Progenitor cell of endocrine pancreas (in vitro differentiated cells): ENCODE data around the gene ERBB2. TPM values are rescaled to one million over a fixed set of nuclear protein-coding genes. Genes with fewer than 3 reads are reported as not detected.
A peak's percentile ranks its signal among the peaks of the same experiment; 100 is the strongest.

Experiments used
- DNase-seq: peaks from one replicate; pipeline ENCODE4 v3.0.0; 2021; ENCODE audit warnings: low spot score; ENCODE audit not compliant: unreplicated experiment
- H3K27ac Mint-ChIP-seq: 2 replicates; pipeline ENCODE4 v1.8.0; 2021; ENCODE audit warnings: mild to moderate bottlenecking, moderate library complexity, mixed read lengths
- H3K27me3 Mint-ChIP-seq: 2 replicates; pipeline ENCODE4 v1.8.0; 2021; ENCODE audit warnings: mixed read lengths
- H3K36me3 Mint-ChIP-seq: 2 replicates; pipeline ENCODE4 v1.8.0; 2022; ENCODE audit warnings: mixed read lengths; ENCODE audit not compliant: insufficient read depth
- H3K4me1 Mint-ChIP-seq: 2 replicates; pipeline ENCODE4 v1.8.0; 2021; ENCODE audit warnings: low read depth, mixed read lengths
- H3K4me3 Mint-ChIP-seq: 2 replicates; pipeline ENCODE4 v1.8.0; 2021; ENCODE audit warnings: low read depth, mild to moderate bottlenecking, moderate library complexity, mixed read lengths
- H3K9me3 Mint-ChIP-seq: 2 replicates; pipeline ENCODE4 v1.8.0; 2021; ENCODE audit warnings: low read depth, mixed read lengths
- CTCF ChIP-seq: fragments of 200-600 bp; sonication (generic); IDR thresholded peaks from one replicate; pipeline ENCODE4 v1.5.0; 2021; ENCODE audit warnings: antibody characterized with exemption, mild to moderate bottlenecking; ENCODE audit not compliant: unreplicated experiment
- total RNA-seq: library from RNA; stranded (reverse); gene quantifications from 2 replicates; pipeline ENCODE4 v1.2.1, GENCODE V29; 2021

Gene ERBB2
- total RNA-seq, 1 donor from 2014 or later, result 152 TPM

- DNase-seq, result no peak
- peaks cover 38% of the 10 kb centered on the region for H3K4me1 Mint-ChIP-seq
- H3K27me3 Mint-ChIP-seq, result peaks cover 11% of the 10 kb centered on the region
Observed at GRCh38 chr17:39739885-39740356, 40.1 kb downstream of the ERBB2 start.

GRCh38 chr17:39740357-39741111 lies 40.7 kb downstream of the ERBB2 start:
- Mint-ChIP-seq H3K27ac (peak overlapping the region; percentile 86), H3K4me3 (peak overlapping the region; percentile 82), H3K36me3 (peaks cover 2% of the 10 kb centered on the region), H3K27me3 (peaks cover 10% of the 10 kb centered on the region), H3K9me3 (no peaks in the 10 kb centered on the region), H3K4me1 (peaks cover 37% of the 10 kb centered on the region)
- no peak for DNase-seq
- no peak for TF ChIP-seq CTCF

More at GRCh38 chr17:39739885-39740356, 40.1 kb downstream of the ERBB2 start:
- Mint-ChIP-seq H3K9me3 (no peaks in the 10 kb centered on the region), H3K4me3 (peak overlapping the region; percentile 82), H3K36me3 (peaks cover 2% of the 10 kb centered on the region), H3K27ac (peak overlapping the region; percentile 86)
- TF ChIP-seq CTCF, result no peak

DNA sequence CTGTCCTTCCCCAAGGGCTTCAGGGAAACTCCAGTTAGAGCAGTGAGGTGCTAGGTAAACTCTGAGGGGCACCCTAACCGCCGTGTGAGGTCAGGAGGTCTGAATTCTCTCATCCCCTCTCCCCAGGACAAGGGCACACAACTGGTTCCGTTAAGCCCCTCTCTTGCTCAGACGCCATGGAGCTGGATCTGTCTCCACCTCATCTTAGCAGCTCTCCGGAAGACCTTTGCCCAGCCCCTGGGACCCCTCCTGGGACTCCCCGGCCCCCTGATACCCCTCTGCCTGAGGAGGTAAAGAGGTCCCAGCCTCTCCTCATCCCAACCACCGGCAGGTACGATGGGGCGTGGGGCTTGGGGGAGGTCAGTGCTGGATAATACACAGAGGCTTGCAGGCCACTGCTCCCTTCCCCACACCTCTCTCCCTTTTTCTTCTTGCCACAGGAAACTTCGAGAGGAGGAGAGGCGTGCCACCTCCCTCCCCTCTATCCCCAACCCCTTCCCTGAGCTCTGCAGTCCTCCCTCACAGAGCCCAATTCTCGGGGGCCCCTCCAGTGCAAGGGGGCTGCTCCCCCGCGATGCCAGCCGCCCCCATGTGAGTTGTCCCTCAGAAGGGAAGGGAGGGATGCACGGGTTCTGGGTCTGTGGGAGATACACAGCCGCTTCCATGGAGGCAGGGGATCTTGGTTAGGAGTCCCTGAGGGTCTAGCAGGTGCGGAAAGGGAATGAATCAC lies 42.4 kb downstream of the ERBB2 start:
- Mint-ChIP-seq H3K27me3 (no peaks in the 10 kb centered on the region), H3K9me3 (no peaks in the 10 kb centered on the region), H3K27ac (no peak overlapping the region), H3K4me3 (no peak overlapping the region), H3K4me1 (peaks cover 23% of the 10 kb centered on the region), H3K36me3 (peaks cover 6% of the 10 kb centered on the region)
- TF ChIP-seq CTCF, result no peak
- no peak for DNase-seq

- DNase-seq, result no peak
- H3K27me3 Mint-ChIP-seq, result no peaks in the 10 kb centered on the region
- H3K27ac Mint-ChIP-seq, result no peak overlapping the region
- no peak for TF ChIP-seq CTCF
- H3K4me3 Mint-ChIP-seq, result no peak overlapping the region
- peaks cover 8% of the 10 kb centered on the region for H3K36me3 Mint-ChIP-seq
- H3K9me3 Mint-ChIP-seq, result no peaks in the 10 kb centered on the region
- peaks cover 20% of the 10 kb centered on the region for H3K4me1 Mint-ChIP-seq
Observed at GRCh38 chr17:39742856-39743436, 43.1 kb downstream of the ERBB2 start.
